GM21447 (cell line): Measurements from ENCODE around the gene KCNQ1OT1.

Source experiments
- ATAC-seq: cut with Tn5 transposase; IDR thresholded peaks from one replicate; pipeline ENCODE4 v1.9.1; 2021; ENCODE audit not compliant: unreplicated experiment

The KCNQ1OT1 gene

GRCh38 chr11:2688381-2689231 is 11.2 kb downstream of the KCNQ1OT1 start:
- ATAC-seq = no peak

- ATAC-seq = no peak
Observed at GRCh38 chr11:2687782-2688191, 12.0 kb downstream of the KCNQ1OT1 start.

- ATAC-seq = no peak
Observed at GRCh38 chr11:2687223-2687530, 12.6 kb downstream of the KCNQ1OT1 start.

GRCh38 chr11:2686360-2687222 is 13.2 kb downstream of the KCNQ1OT1 start:
- ATAC-seq = no peak

- ATAC-seq = no peak
Observed at GRCh38 chr11:2685566-2686359, 14.0 kb downstream of the KCNQ1OT1 start.

GRCh38 chr11:2685051-2685450 is 14.7 kb downstream of the KCNQ1OT1 start:
- ATAC-seq = no peak

GRCh38 chr11:2684581-2684980 is 15.2 kb downstream of the KCNQ1OT1 start:
- no peak for ATAC-seq

GRCh38 chr11:2683806-2684205 is 16.0 kb downstream of the KCNQ1OT1 start:
- no peak for ATAC-seq

- no peak for ATAC-seq
Observed at GRCh38 chr11:2681408-2682145, 18.2 kb downstream of the KCNQ1OT1 start.

- no peak for ATAC-seq
Observed at GRCh38 chr11:2679011-2679676, 20.6 kb downstream of the KCNQ1OT1 start.

GRCh38 chr11:2678396-2678795 is 21.4 kb downstream of the KCNQ1OT1 start:
- ATAC-seq = no peak

GRCh38 chr11:2677127-2677526 is 22.7 kb downstream of the KCNQ1OT1 start:
- ATAC-seq = peak; percentile 58

- no peak for ATAC-seq
Observed at GRCh38 chr11:2675540-2675939, 24.3 kb downstream of the KCNQ1OT1 start.

- ATAC-seq = no peak
Observed at GRCh38 chr11:2674658-2675131, 25.1 kb downstream of the KCNQ1OT1 start.

GRCh38 chr11:2673871-2674471 is 25.8 kb downstream of the KCNQ1OT1 start:
- ATAC-seq = no peak

GRCh38 chr11:2673250-2673610 is 26.6 kb downstream of the KCNQ1OT1 start:
- ATAC-seq = no peak

- ATAC-seq = no peak
Observed at GRCh38 chr11:2672553-2673249, 27.1 kb downstream of the KCNQ1OT1 start.

GRCh38 chr11:2671748-2672147 is 28.0 kb downstream of the KCNQ1OT1 start:
- ATAC-seq = no peak

GRCh38 chr11:2670541-2671100 is 29.2 kb downstream of the KCNQ1OT1 start:
- no peak for ATAC-seq
